Measurements from ENCODE around the gene STYXL2.

STYXL2 gene
- 0 to 0.23 (median 0) reads per million in 9 experiments for total RNA-seq

GRCh38 chr1:167093846-167094516 is at the start of gene STYXL2:
Gene STYXL2 (plus strand): TSS chr1:167094075. CDS start chr1:167094850, 775 bp downstream.
- no peak within 1 kb of the TSS for H3K27ac Mint-ChIP-seq

GRCh38 chr1:167051907-167052306 is 42.0 kb upstream of the STYXL2 start:
- no peak overlapping the region for H3K27ac Mint-ChIP-seq
- no peak overlapping the region for H3K4me3 Mint-ChIP-seq
- ATAC-seq (replicated peaks) (no peak), DNase-seq (no peak)
- no peaks in the 10 kb centered on the region for H3K27me3 Mint-ChIP-seq
- H3K36me3 Mint-ChIP-seq (ENCODE audit: insufficient read depth): peaks cover 5% of the 10 kb centered on the region
- H3K4me1 Mint-ChIP-seq (ENCODE audit: low read depth in 2 of 2): no peaks in the 10 kb centered on the region
- no peaks in the 10 kb centered on the region for H3K9me3 Mint-ChIP-seq

More at GRCh38 chr1:167093846-167094516, at the start of gene STYXL2:
- Mint-ChIP-seq H3K9me3 (no peaks in the 10 kb centered on the region), H3K4me1 (ENCODE audit: low read depth in 2 of 2) (peaks cover 14 to 17% of the 10 kb centered on the region in 2 donors), H3K4me3 (no peak within 1 kb of the TSS), H3K27me3 (peaks cover 7 to 13% of the 10 kb centered on the region in 2 donors), H3K36me3 (ENCODE audit: insufficient read depth) (peaks cover 9% of the 10 kb centered on the region)
- DNase-seq (no peak), ATAC-seq (replicated peaks) (no peak)

- ATAC-seq (replicated peaks): no peak
- Mint-ChIP-seq H3K36me3 (ENCODE audit: insufficient read depth) (peaks cover 5% of the 10 kb centered on the region), H3K27me3 (no peaks in the 10 kb centered on the region), H3K27ac (no peak overlapping the region), H3K4me3 (no peak overlapping the region), H3K9me3 (no peaks in the 10 kb centered on the region), H3K4me1 (ENCODE audit: low read depth in 2 of 2) (no peaks in the 10 kb centered on the region)
- DNase-seq: no peak
These were observed 41.5 kb upstream of the STYXL2 start for GRCh38 chr1:167052389-167052788.

- H3K4me1 Mint-ChIP-seq (ENCODE audit: low read depth in 2 of 2): peaks cover 6% of the 10 kb centered on the region in 2 donors
- H3K9me3 Mint-ChIP-seq: no peaks in the 10 kb centered on the region
- ATAC-seq (replicated peaks) (no peak), DNase-seq (no peak)
- H3K4me3 Mint-ChIP-seq: no peak overlapping the region
- no peak overlapping the region for H3K27ac Mint-ChIP-seq
- peaks cover 5% of the 10 kb centered on the region for H3K36me3 Mint-ChIP-seq (ENCODE audit: insufficient read depth)
- H3K27me3 Mint-ChIP-seq: no peaks in the 10 kb centered on the region
These were observed 39.3 kb upstream of the STYXL2 start for GRCh38 chr1:167054531-167054930.

GRCh38 chr1:167054946-167055630 is 38.8 kb upstream of the STYXL2 start:
- no peaks in the 10 kb centered on the region for H3K9me3 Mint-ChIP-seq
- DNase-seq (no peak), ATAC-seq (replicated peaks) (no peak)
- H3K27me3 Mint-ChIP-seq: no peaks in the 10 kb centered on the region
- H3K4me3 Mint-ChIP-seq: no peak overlapping the region
- H3K4me1 Mint-ChIP-seq (ENCODE audit: low read depth in 2 of 2): peaks cover 6 to 8% of the 10 kb centered on the region in 2 donors
- H3K36me3 Mint-ChIP-seq (ENCODE audit: insufficient read depth): peaks cover 5% of the 10 kb centered on the region
- H3K27ac Mint-ChIP-seq: no peak overlapping the region

GRCh38 chr1:167056529-167057231 is 37.2 kb upstream of the STYXL2 start:
- Mint-ChIP-seq H3K27ac (no peak overlapping the region), H3K4me1 (ENCODE audit: low read depth in 2 of 2) (peaks cover 6 to 8% of the 10 kb centered on the region in 2 donors), H3K4me3 (no peak overlapping the region), H3K27me3 (no peaks in the 10 kb centered on the region), H3K36me3 (ENCODE audit: insufficient read depth) (peaks cover 5% of the 10 kb centered on the region), H3K9me3 (no peaks in the 10 kb centered on the region)
- DNase-seq (no peak), ATAC-seq (replicated peaks) (no peak)

- ATAC-seq (replicated peaks): peak; percentile 22
- H3K9me3 Mint-ChIP-seq: no peaks in the 10 kb centered on the region
- no peak for DNase-seq
- peaks cover 5% of the 10 kb centered on the region for H3K36me3 Mint-ChIP-seq (ENCODE audit: insufficient read depth)
- H3K4me1 Mint-ChIP-seq (ENCODE audit: low read depth in 2 of 2): peaks cover 6 to 8% of the 10 kb centered on the region in 2 donors
- no peaks in the 10 kb centered on the region for H3K27me3 Mint-ChIP-seq
- no peak overlapping the region for H3K27ac Mint-ChIP-seq
- no peak overlapping the region for H3K4me3 Mint-ChIP-seq
These were observed 36.6 kb upstream of the STYXL2 start for GRCh38 chr1:167057241-167057688.

GRCh38 chr1:167059045-167059808 is 34.6 kb upstream of the STYXL2 start:
- H3K4me3 Mint-ChIP-seq: peak overlapping the region in 1 of 2 donors; percentile 43
- H3K4me1 Mint-ChIP-seq (ENCODE audit: low read depth in 2 of 2): peaks cover 6 to 8% of the 10 kb centered on the region in 2 donors
- H3K27ac Mint-ChIP-seq: peak overlapping the region in 1 of 2 donors; percentile 17
- no peaks in the 10 kb centered on the region for H3K9me3 Mint-ChIP-seq
- peaks cover 5% of the 10 kb centered on the region for H3K36me3 Mint-ChIP-seq (ENCODE audit: insufficient read depth)
- DNase-seq: peak; percentile 67 to 72 (median 69)
- peak; percentile 74 for ATAC-seq (replicated peaks)
- H3K27me3 Mint-ChIP-seq: no peaks in the 10 kb centered on the region

GRCh38 chr1:167059809-167060107 is 34.1 kb upstream of the STYXL2 start:
- Mint-ChIP-seq H3K9me3 (no peaks in the 10 kb centered on the region), H3K4me1 (ENCODE audit: low read depth in 2 of 2) (peaks cover 6 to 8% of the 10 kb centered on the region in 2 donors), H3K27ac (no peak overlapping the region), H3K36me3 (ENCODE audit: insufficient read depth) (peaks cover 2% of the 10 kb centered on the region), H3K27me3 (no peaks in the 10 kb centered on the region), H3K4me3 (no peak overlapping the region)
- DNase-seq (no peak), ATAC-seq (replicated peaks) (no peak)

- no peak overlapping the region for H3K4me3 Mint-ChIP-seq
- H3K27ac Mint-ChIP-seq: no peak overlapping the region
- H3K4me1 Mint-ChIP-seq (ENCODE audit: low read depth in 2 of 2): peaks cover 6 to 8% of the 10 kb centered on the region in 2 donors
- H3K9me3 Mint-ChIP-seq: no peaks in the 10 kb centered on the region
- no peaks in the 10 kb centered on the region for H3K36me3 Mint-ChIP-seq (ENCODE audit: insufficient read depth)
- no peak for DNase-seq
- ATAC-seq (replicated peaks): no peak
- H3K27me3 Mint-ChIP-seq: no peaks in the 10 kb centered on the region
These were observed 33.5 kb upstream of the STYXL2 start for GRCh38 chr1:167060141-167061072.

GRCh38 chr1:167061073-167061464 is 32.8 kb upstream of the STYXL2 start:
- Mint-ChIP-seq H3K9me3 (no peaks in the 10 kb centered on the region), H3K4me3 (no peak overlapping the region), H3K27ac (no peak overlapping the region), H3K27me3 (no peaks in the 10 kb centered on the region), H3K4me1 (ENCODE audit: low read depth in 2 of 2) (peaks cover 6 to 8% of the 10 kb centered on the region in 2 donors), H3K36me3 (ENCODE audit: insufficient read depth) (no peaks in the 10 kb centered on the region)
- ATAC-seq (replicated peaks) (no peak), DNase-seq (no peak)

- Mint-ChIP-seq H3K36me3 (ENCODE audit: insufficient read depth) (no peaks in the 10 kb centered on the region), H3K4me3 (no peak overlapping the region), H3K27me3 (no peaks in the 10 kb centered on the region), H3K27ac (no peak overlapping the region), H3K4me1 (ENCODE audit: low read depth in 2 of 2) (peaks cover 0 to under 1% of the 10 kb centered on the region in 2 donors), H3K9me3 (no peaks in the 10 kb centered on the region)
- no peak for DNase-seq
- no peak for ATAC-seq (replicated peaks)
These were observed 29.3 kb upstream of the STYXL2 start for GRCh38 chr1:167064621-167065020.

Data from effector memory CD8-positive, alpha-beta T cell (primary cell).